ENCODE measurements around the gene SPECC1.
"Not testable (repeated sequence)": the region's sequence is repeated elsewhere in the genome, so short reads cannot be mapped to it uniquely, and the experiment has no call there.

The SPECC1 gene

GRCh38 chr17:20133517-20133916, 124.4 kb downstream of the SPECC1 start:
- DNase-seq: no peak

GRCh38 chr17:20141198-20141972, 132.2 kb downstream of the SPECC1 start:
- DNase-seq: no peak

- DNase-seq: no peak
Observed at GRCh38 chr17:20142268-20142667, 133.1 kb downstream of the SPECC1 start.

GRCh38 chr17:20143740-20144139, 134.6 kb downstream of the SPECC1 start:
- no peak for DNase-seq

GRCh38 chr17:20145567-20145966, 136.4 kb downstream of the SPECC1 start:
- DNase-seq: no peak

GRCh38 chr17:20149251-20149650, 140.1 kb downstream of the SPECC1 start:
- no peak for DNase-seq

GRCh38 chr17:20151174-20151573, 142.0 kb downstream of the SPECC1 start:
- no peak for DNase-seq

GRCh38 chr17:20153231-20153630, 144.1 kb downstream of the SPECC1 start:
- DNase-seq: no peak

GRCh38 chr17:20154286-20155000, 145.3 kb downstream of the SPECC1 start:
- DNase-seq: no peak

GRCh38 chr17:20155258-20156195, 146.4 kb downstream of the SPECC1 start:
- peak; percentile 91 for DNase-seq

GRCh38 chr17:20156196-20157000, 147.2 kb downstream of the SPECC1 start:
- DNase-seq: no peak

GRCh38 chr17:20157001-20157310, 147.8 kb downstream of the SPECC1 start:
- no peak for DNase-seq

- DNase-seq: no peak
Observed at GRCh38 chr17:20158580-20158979, 149.4 kb downstream of the SPECC1 start.

GRCh38 chr17:20159406-20160069, 150.4 kb downstream of the SPECC1 start:
- no peak for DNase-seq

- not testable (repeated sequence) for DNase-seq
Observed at GRCh38 chr17:20165516-20165915, 156.4 kb downstream of the SPECC1 start.

GRCh38 chr17:20170085-20170484, 160.9 kb downstream of the SPECC1 start:
- DNase-seq: no peak

- DNase-seq: no peak
Observed at GRCh38 chr17:20171741-20172365, 162.7 kb downstream of the SPECC1 start.

- no peak for DNase-seq
Observed at GRCh38 chr17:20172376-20172775, 163.2 kb downstream of the SPECC1 start.

GRCh38 chr17:20173091-20173490, 163.9 kb downstream of the SPECC1 start:
- no peak for DNase-seq

- DNase-seq: no peak
Observed at GRCh38 chr17:20174588-20175265, 165.6 kb downstream of the SPECC1 start.

- DNase-seq: no peak
Observed at GRCh38 chr17:20179041-20179440, 169.9 kb downstream of the SPECC1 start.
